ENCODE data around the gene PPARA.

DNA sequence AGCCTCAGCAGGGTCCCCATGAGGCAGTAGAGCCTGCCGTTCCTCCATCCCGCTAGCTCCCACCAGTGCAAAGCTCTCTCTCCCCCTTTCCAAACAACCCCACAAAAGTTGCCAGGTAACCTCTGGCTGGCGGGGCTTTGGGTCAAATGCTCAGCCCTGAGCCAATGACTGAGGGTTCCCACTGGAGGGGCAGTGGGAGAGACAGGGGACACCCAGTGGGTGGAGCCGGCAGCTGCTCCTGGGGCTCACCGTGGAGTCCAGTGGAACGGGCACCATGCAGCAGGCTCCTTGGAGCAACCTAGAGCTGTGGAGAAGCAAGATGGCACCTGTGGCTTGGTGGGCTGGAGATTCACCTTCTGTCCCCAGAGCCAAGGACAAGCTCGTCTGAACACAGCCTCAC, 25.0 kb upstream of the PPARA start:
- TF ChIP-seq, protein P1, sequence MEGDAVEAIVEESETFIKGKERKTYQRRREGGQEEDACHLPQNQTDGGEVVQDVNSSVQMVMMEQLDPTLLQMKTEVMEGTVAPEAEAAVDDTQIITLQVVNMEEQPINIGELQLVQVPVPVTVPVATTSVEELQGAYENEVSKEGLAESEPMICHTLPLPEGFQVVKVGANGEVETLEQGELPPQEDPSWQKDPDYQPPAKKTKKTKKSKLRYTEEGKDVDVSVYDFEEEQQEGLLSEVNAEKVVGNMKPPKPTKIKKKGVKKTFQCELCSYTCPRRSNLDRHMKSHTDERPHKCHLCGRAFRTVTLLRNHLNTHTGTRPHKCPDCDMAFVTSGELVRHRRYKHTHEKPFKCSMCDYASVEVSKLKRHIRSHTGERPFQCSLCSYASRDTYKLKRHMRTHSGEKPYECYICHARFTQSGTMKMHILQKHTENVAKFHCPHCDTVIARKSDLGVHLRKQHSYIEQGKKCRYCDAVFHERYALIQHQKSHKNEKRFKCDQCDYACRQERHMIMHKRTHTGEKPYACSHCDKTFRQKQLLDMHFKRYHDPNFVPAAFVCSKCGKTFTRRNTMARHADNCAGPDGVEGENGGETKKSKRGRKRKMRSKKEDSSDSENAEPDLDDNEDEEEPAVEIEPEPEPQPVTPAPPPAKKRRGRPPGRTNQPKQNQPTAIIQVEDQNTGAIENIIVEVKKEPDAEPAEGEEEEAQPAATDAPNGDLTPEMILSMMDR (IDR thresholded peaks at IDR 0.05): no peak
- TF ChIP-seq POLR2A (IDR thresholded peaks at IDR 0.05): no peak
